ENCODE measurements around the gene CRAT.

The CRAT gene

GRCh38 chr9:129110740-129111527 is at the start of gene CRAT, which contains the start of gene PTPA:
TSS of gene CRAT (minus strand) at chr9:129110793. CDS start at chr9:129110509, 284 bp downstream.
TSS of gene PTPA (plus strand) at chr9:129111415. CDS start at chr9:129111601, 186 bp downstream.
- no peaks in the 10 kb centered on the region for H3K9me3 ChIP-seq
- no peak for TF ChIP-seq Cebpa-rat (IDR thresholded peaks at IDR 0.05)
- H3K9ac ChIP-seq, result peak within 1 kb of the TSS; percentile 92
- H3K27ac ChIP-seq, result peak within 1 kb of the TSS; percentile 92
- no peaks in the 10 kb centered on the region for H3K27me3 ChIP-seq
- H4K20me1 ChIP-seq, result peaks cover 26% of the 10 kb centered on the region
- H3K36me3 ChIP-seq, result peaks cover 20% of the 10 kb centered on the region
- H3K4me1 ChIP-seq, result peaks cover 53% of the 10 kb centered on the region
- peak within 1 kb of the TSS; percentile 98 for H3K4me2 ChIP-seq
- H3K4me3 ChIP-seq, result peak within 1 kb of the TSS; percentile 90

GRCh38 chr9:129156163-129156562 is 45.6 kb upstream of the CRAT start:
- no peaks in the 10 kb centered on the region for H3K27me3 ChIP-seq

GRCh38 chr9:129154866-129155477 is 44.4 kb upstream of the CRAT start:
- no peaks in the 10 kb centered on the region for H3K27me3 ChIP-seq
- H3K27ac ChIP-seq, result no peak overlapping the region
- H3K4me1 ChIP-seq, result no peaks in the 10 kb centered on the region
- no peak overlapping the region for H3K9ac ChIP-seq
- H3K4me2 ChIP-seq, result no peak overlapping the region
- TF ChIP-seq Cebpa-rat (IDR thresholded peaks at IDR 0.05), result no peak
- no peak overlapping the region for H3K4me3 ChIP-seq
- H3K9me3 ChIP-seq, result no peaks in the 10 kb centered on the region
- no peaks in the 10 kb centered on the region for H4K20me1 ChIP-seq
- peaks cover 41% of the 10 kb centered on the region; the same call in 1 of the 2 replicates for H3K36me3 ChIP-seq

More at GRCh38 chr9:129156163-129156562, 45.6 kb upstream of the CRAT start:
- H4K20me1 ChIP-seq, result no peaks in the 10 kb centered on the region
- H3K36me3 ChIP-seq, result peaks cover 33% of the 10 kb centered on the region; the same call in 1 of the 2 replicates
- H3K27ac ChIP-seq, result no peak overlapping the region
- no peak overlapping the region for H3K4me3 ChIP-seq
- H3K4me2 ChIP-seq, result no peak overlapping the region
- peaks cover 9% of the 10 kb centered on the region for H3K4me1 ChIP-seq
- no peak for TF ChIP-seq Cebpa-rat (IDR thresholded peaks at IDR 0.05)
- H3K9me3 ChIP-seq, result no peaks in the 10 kb centered on the region
- no peak overlapping the region for H3K9ac ChIP-seq

- H3K9me3 ChIP-seq, result no peaks in the 10 kb centered on the region
- no peak overlapping the region for H3K9ac ChIP-seq
- peaks cover 23% of the 10 kb centered on the region for H3K4me1 ChIP-seq
- peaks cover 68% of the 10 kb centered on the region for H3K36me3 ChIP-seq
- TF ChIP-seq Cebpa-rat (IDR thresholded peaks at IDR 0.05), result no peak
- H3K27ac ChIP-seq, result no peak overlapping the region
- no peak overlapping the region for H3K4me2 ChIP-seq
- H3K27me3 ChIP-seq, result no peaks in the 10 kb centered on the region
- no peaks in the 10 kb centered on the region for H4K20me1 ChIP-seq
- no peak overlapping the region for H3K4me3 ChIP-seq
Observed at GRCh38 chr9:129151469-129151868, 40.9 kb upstream of the CRAT start.

- Histone ChIP-seq H3K9me3 (no peaks in the 10 kb centered on the region), H3K36me3 (peaks cover 72% of the 10 kb centered on the region), H3K27ac (no peak overlapping the region), H3K4me3 (no peak overlapping the region), H3K4me1 (peaks cover 31% of the 10 kb centered on the region), H3K9ac (no peak overlapping the region), H3K27me3 (no peaks in the 10 kb centered on the region), H3K4me2 (no peak overlapping the region), H4K20me1 (no peaks in the 10 kb centered on the region)
- no peak for TF ChIP-seq Cebpa-rat (IDR thresholded peaks at IDR 0.05)
Observed at GRCh38 chr9:129150672-129151211, 40.1 kb upstream of the CRAT start.

GRCh38 chr9:129150122-129150521 is 39.5 kb upstream of the CRAT start:
- H3K4me3 ChIP-seq, result no peak overlapping the region

GRCh38 chr9:129149442-129149841 is 38.8 kb upstream of the CRAT start:
- no peak for TF ChIP-seq Cebpa-rat (IDR thresholded peaks at IDR 0.05)
- H3K36me3 ChIP-seq, result peaks cover 70% of the 10 kb centered on the region
- H3K9me3 ChIP-seq, result no peaks in the 10 kb centered on the region
- no peaks in the 10 kb centered on the region for H4K20me1 ChIP-seq
- no peaks in the 10 kb centered on the region for H3K27me3 ChIP-seq
- H3K9ac ChIP-seq, result no peak overlapping the region
- H3K4me3 ChIP-seq, result no peak overlapping the region
- H3K4me1 ChIP-seq, result peaks cover 44% of the 10 kb centered on the region
- H3K27ac ChIP-seq, result 0 out of 2 replicates have a peak overlapping the region, but pooled peaks have one; percentile 30
- H3K4me2 ChIP-seq, result peak overlapping the region; percentile 14; the same call in 1 of the 2 replicates

More at GRCh38 chr9:129150122-129150521, 39.5 kb upstream of the CRAT start:
- Histone ChIP-seq H4K20me1 (no peaks in the 10 kb centered on the region), H3K4me1 (peaks cover 37% of the 10 kb centered on the region), H3K36me3 (peaks cover 71% of the 10 kb centered on the region), H3K27me3 (no peaks in the 10 kb centered on the region), H3K9ac (no peak overlapping the region), H3K4me2 (no peak overlapping the region), H3K9me3 (no peaks in the 10 kb centered on the region), H3K27ac (no peak overlapping the region)
- no peak for TF ChIP-seq Cebpa-rat (IDR thresholded peaks at IDR 0.05)

- no peaks in the 10 kb centered on the region for H4K20me1 ChIP-seq
- peak overlapping the region; percentile 14 for H3K4me2 ChIP-seq
- H3K9me3 ChIP-seq, result no peaks in the 10 kb centered on the region
- H3K4me1 ChIP-seq, result peaks cover 52% of the 10 kb centered on the region
- H3K9ac ChIP-seq, result 0 out of 2 replicates have a peak overlapping the region, but pooled peaks have one; percentile 34
- H3K27ac ChIP-seq, result peak overlapping the region; percentile 58; the same call in 1 of the 2 replicates
- TF ChIP-seq Cebpa-rat (IDR thresholded peaks at IDR 0.05), result no peak
- no peak overlapping the region for H3K4me3 ChIP-seq
- no peaks in the 10 kb centered on the region for H3K27me3 ChIP-seq
- peaks cover 75% of the 10 kb centered on the region for H3K36me3 ChIP-seq
Observed at GRCh38 chr9:129148463-129149204, 38.0 kb upstream of the CRAT start.

GRCh38 chr9:129146441-129146941 is 35.9 kb upstream of the CRAT start:
- peak overlapping the region; percentile 62 for H3K27ac ChIP-seq
- H3K4me1 ChIP-seq, result peaks cover 73% of the 10 kb centered on the region

More at GRCh38 chr9:129146441-129146941, 35.9 kb upstream of the CRAT start:
- no peak for TF ChIP-seq Cebpa-rat (IDR thresholded peaks at IDR 0.05)
- H3K4me3 ChIP-seq, result no peak overlapping the region
- peaks cover 69% of the 10 kb centered on the region for H3K36me3 ChIP-seq
- peak overlapping the region; percentile 50; the same call in 1 of the 2 replicates for H3K9ac ChIP-seq
- H3K4me2 ChIP-seq, result no peak overlapping the region
- no peaks in the 10 kb centered on the region for H3K27me3 ChIP-seq
- no peaks in the 10 kb centered on the region for H4K20me1 ChIP-seq
- no peaks in the 10 kb centered on the region for H3K9me3 ChIP-seq

Data from BLaER1 (cell line).